ENCODE data around the gene CACNA1G.

DNA sequence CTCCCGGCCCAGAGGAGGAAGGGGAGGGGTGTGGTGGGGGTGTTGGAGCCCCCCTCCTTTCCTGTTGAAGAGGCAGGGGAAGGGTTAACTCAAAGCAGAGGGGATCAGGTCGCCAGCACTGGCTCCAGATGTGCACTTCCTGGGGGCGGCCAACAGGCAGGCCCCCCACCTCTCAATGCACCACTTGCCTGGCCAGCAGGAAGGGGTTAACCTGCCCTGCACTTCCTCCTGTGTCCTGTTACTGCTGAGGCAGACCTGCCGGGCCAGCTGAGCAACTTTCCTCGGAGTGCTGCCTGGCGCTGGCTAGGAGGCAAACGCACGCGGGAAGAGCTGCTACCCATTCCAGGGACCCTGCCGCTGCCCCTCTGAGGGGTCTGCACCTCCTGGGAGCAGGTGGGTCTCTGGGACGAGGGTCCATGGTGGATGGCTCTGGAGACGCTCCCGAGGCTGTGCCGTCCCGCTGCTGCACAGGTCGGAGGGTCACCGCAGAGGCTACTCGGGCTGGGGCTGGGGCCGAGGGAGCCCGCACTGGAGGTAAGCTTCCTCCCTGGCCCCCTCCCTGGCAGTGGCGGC is 28.0 kb upstream of the CACNA1G start, which contains the start of gene EPN3:
- no peak for TF ChIP-seq TAF1 (IDR thresholded peaks at IDR 0.05; ENCODE audit: borderline replicate concordance, insufficient read depth, low read length)
- TF ChIP-seq POLR2AphosphoS5 (IDR thresholded peaks at IDR 0.05; ENCODE audit: low read depth, low read length): no peak
- no peak for TF ChIP-seq SIN3A (IDR thresholded peaks at IDR 0.05; ENCODE audit: borderline replicate concordance, insufficient read depth, low read length)

All from PFSK-1 (cell line).